Osteoblast (primary cell): ENCODE measurements around the gene OIT3. TPM values are rescaled to one million over a fixed set of nuclear protein-coding genes. Genes with fewer than 3 reads are reported as not detected.

Source experiments
- DNase-seq: peaks from one replicate; pipeline ENCODE4 v3.0.0; 2011; ENCODE audit warnings: low spot score, mixed read lengths; ENCODE audit not compliant: insufficient read length; ENCODE audit errors: missing footprints
- H2AFZ ChIP-seq: 2 replicates; pipeline ENCODE4 v1.6.0; 2011; ENCODE audit warnings: mild to moderate bottlenecking, low read length
- H3K27ac ChIP-seq: 2 replicates; pipeline ENCODE4 v1.5.1; 2011; ENCODE audit warnings: mild to moderate bottlenecking, low read depth, low read length, moderate library complexity
- H3K27me3 ChIP-seq: 2 replicates; pipeline ENCODE4 v1.6.0; 2012; ENCODE audit warnings: mild to moderate bottlenecking, control low read depth, inconsistent platforms, low read length, moderate library complexity; ENCODE audit not compliant: insufficient read depth
- H3K36me3 ChIP-seq: 2 replicates; pipeline ENCODE4 v1.5.1; 2011; ENCODE audit warnings: mild to moderate bottlenecking, low read length, control low read depth, moderate library complexity; ENCODE audit not compliant: insufficient read depth
- H3K4me1 ChIP-seq: 2 replicates; pipeline ENCODE4 v1.5.1; 2011; ENCODE audit warnings: mild to moderate bottlenecking, low read length, control low read depth, moderate library complexity; ENCODE audit not compliant: insufficient read depth
- H3K4me2 ChIP-seq: 2 replicates; pipeline ENCODE4 v1.6.0; 2011; ENCODE audit warnings: mild to moderate bottlenecking, low read length; ENCODE audit not compliant: insufficient read depth
- H3K4me3 ChIP-seq: fragments of 200-600 bp; sonication (generic); 3 replicates; pipeline ENCODE4 v1.5.1; 2012; ENCODE audit warnings: mild to moderate bottlenecking, low read length, inconsistent platforms; ENCODE audit not compliant: insufficient read depth
- H3K79me2 ChIP-seq: 2 replicates; pipeline ENCODE4 v1.6.0; 2012; ENCODE audit warnings: mild to moderate bottlenecking, low read length, control low read depth, inconsistent platforms; ENCODE audit not compliant: insufficient read depth
- H3K9me3 ChIP-seq: 2 replicates; pipeline ENCODE4 v1.5.1; 2011; ENCODE audit warnings: low read depth, low read length, control low read depth
- H4K20me1 ChIP-seq: 2 replicates; pipeline ENCODE4 v1.6.0; 2012; ENCODE audit warnings: mild to moderate bottlenecking, low read length, control low read depth; ENCODE audit not compliant: insufficient read depth
- total RNA-seq: library from RNA; depleted of rRNA; stranded (reverse); fragments of >200 nt; gene quantifications from 2 replicates; pipeline ENCODE4 v1.2.3, GENCODE V29; 2012
- TF ChIP-seq, protein P1 (sequence below): IDR thresholded peaks from 2 replicates; pipeline ENCODE4 v1.5.1; 2011; ENCODE audit warnings: mild to moderate bottlenecking, low read depth, low read length, moderate library complexity; ENCODE audit errors: extremely low read depth

OIT3 gene
- under 0.01 TPM in 2 replicates for total RNA-seq

DNA sequence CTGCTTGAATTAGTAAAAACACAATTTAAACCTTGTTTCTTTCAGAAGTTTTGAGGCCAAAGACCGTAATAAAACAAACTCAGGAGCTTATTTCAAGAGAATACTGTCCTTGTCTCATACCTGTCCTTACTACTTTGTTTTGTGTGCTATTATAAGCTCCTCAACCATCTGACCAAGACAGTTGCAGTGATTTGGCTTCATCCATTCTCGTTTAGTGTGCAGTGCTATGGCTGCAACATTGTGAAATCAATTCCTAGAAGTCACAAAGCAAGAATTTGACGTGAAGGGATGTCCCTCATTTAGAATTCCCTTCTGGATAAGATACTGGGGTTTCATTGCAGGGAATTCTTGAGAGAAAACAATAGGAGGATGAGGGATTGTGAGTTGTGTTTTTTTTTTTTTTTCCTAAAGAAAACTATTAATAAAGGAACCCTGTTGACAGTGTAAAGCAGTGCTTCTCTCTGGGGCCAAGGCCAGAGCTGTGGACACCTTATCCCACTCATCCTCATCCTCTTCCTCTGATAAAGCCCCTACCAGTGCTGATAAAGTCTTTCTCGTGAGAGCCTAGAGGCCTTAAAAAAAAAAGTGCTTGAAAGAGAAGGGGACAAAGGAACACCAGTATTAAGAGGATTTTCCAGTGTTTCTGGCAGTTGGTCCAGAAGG, at the start of gene OIT3:
Gene OIT3, plus strand, starts transcription at position 604 of the 663 bp plus-strand sequence. CDS start 60 bp downstream, outside the sequence.
- H3K4me3 ChIP-seq: no peak within 1 kb of the TSS
- no peak within 1 kb of the TSS for H3K4me2 ChIP-seq
- H3K36me3 ChIP-seq: peaks cover 3% of the 10 kb centered on the region
- no peaks in the 10 kb centered on the region for H3K79me2 ChIP-seq
- DNase-seq: peak; percentile 61
- no peaks in the 10 kb centered on the region for H3K9me3 ChIP-seq
- no peak within 1 kb of the TSS for H2AFZ ChIP-seq
- no peaks in the 10 kb centered on the region for H3K27me3 ChIP-seq
- H4K20me1 ChIP-seq: no peaks in the 10 kb centered on the region
- H3K27ac ChIP-seq: no peak within 1 kb of the TSS
- TF ChIP-seq, protein P1, sequence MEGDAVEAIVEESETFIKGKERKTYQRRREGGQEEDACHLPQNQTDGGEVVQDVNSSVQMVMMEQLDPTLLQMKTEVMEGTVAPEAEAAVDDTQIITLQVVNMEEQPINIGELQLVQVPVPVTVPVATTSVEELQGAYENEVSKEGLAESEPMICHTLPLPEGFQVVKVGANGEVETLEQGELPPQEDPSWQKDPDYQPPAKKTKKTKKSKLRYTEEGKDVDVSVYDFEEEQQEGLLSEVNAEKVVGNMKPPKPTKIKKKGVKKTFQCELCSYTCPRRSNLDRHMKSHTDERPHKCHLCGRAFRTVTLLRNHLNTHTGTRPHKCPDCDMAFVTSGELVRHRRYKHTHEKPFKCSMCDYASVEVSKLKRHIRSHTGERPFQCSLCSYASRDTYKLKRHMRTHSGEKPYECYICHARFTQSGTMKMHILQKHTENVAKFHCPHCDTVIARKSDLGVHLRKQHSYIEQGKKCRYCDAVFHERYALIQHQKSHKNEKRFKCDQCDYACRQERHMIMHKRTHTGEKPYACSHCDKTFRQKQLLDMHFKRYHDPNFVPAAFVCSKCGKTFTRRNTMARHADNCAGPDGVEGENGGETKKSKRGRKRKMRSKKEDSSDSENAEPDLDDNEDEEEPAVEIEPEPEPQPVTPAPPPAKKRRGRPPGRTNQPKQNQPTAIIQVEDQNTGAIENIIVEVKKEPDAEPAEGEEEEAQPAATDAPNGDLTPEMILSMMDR: no peak
- no peaks in the 10 kb centered on the region for H3K4me1 ChIP-seq

DNA sequence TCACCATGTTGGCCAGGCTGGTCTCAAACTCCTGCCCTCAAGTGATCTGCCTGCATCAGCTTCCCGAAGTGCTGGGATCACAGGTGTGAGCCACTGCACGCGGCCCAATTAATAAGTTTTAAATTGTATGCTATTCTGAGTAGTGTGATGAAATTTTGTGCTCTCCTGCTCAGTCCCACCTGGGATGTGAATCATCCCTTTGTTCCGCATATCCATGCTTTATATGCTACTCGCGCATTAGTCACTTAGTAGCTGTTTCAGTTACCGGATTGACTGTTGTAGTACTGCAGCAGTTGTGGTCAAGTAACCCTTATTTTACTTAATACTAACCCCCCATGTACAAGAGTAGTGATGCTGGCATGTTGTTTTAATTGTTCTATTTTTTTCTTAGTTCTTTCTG, 47.3 kb upstream of the OIT3 start:
- DNase-seq: peak; percentile 58
- H4K20me1 ChIP-seq: peaks cover 4% of the 10 kb centered on the region
- no peaks in the 10 kb centered on the region for H3K9me3 ChIP-seq
- no peaks in the 10 kb centered on the region for H3K36me3 ChIP-seq
- H3K4me2 ChIP-seq: peak overlapping the region; percentile 12
- no peaks in the 10 kb centered on the region for H3K27me3 ChIP-seq
- H3K4me3 ChIP-seq: no peak overlapping the region
- H3K79me2 ChIP-seq: no peaks in the 10 kb centered on the region
- H3K27ac ChIP-seq: no peak overlapping the region
- TF ChIP-seq, protein P1: no peak
- no peak overlapping the region for H2AFZ ChIP-seq
- H3K4me1 ChIP-seq: peaks cover 6% of the 10 kb centered on the region

GRCh38 chr10:72847681-72848080, 45.9 kb upstream of the OIT3 start:
- H3K9me3 ChIP-seq: no peaks in the 10 kb centered on the region
- no peaks in the 10 kb centered on the region for H3K27me3 ChIP-seq
- H4K20me1 ChIP-seq: peaks cover 5% of the 10 kb centered on the region
- no peak overlapping the region for H3K27ac ChIP-seq
- TF ChIP-seq, protein P1: no peak
- H3K4me3 ChIP-seq: no peak overlapping the region
- H3K4me2 ChIP-seq: no peak overlapping the region
- no peaks in the 10 kb centered on the region for H3K79me2 ChIP-seq
- DNase-seq: peak; percentile 60
- no peak overlapping the region for H2AFZ ChIP-seq
- peaks cover 6% of the 10 kb centered on the region for H3K4me1 ChIP-seq
- no peaks in the 10 kb centered on the region for H3K36me3 ChIP-seq

DNA sequence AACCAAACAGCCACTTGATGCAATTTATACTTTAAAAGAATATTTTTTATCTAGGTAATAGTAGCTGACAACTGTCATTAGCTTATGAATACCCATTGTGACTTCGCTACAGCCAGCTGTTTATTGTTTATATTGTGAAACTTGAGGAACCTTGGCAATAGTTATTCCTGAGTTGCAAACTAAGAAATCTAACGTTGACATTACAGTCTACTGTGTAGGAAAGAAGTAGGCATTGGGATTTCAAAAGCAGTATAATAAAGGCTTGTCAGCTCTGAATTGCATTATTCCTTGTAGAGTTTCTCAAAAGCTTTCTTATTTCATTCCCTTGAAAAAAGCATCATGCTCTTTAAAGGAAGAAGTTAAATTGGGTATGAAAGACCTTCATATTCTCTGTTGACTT, 42.7 kb upstream of the OIT3 start:
- Histone ChIP-seq H3K4me2 (no peak overlapping the region), H4K20me1 (peaks cover 5% of the 10 kb centered on the region), H3K27me3 (no peaks in the 10 kb centered on the region), H2AFZ (no peak overlapping the region), H3K9me3 (no peaks in the 10 kb centered on the region), H3K27ac (no peak overlapping the region), H3K4me1 (peaks cover 6% of the 10 kb centered on the region), H3K79me2 (no peaks in the 10 kb centered on the region), H3K4me3 (no peak overlapping the region), H3K36me3 (no peaks in the 10 kb centered on the region)
- no peak for DNase-seq
- TF ChIP-seq, protein P1: no peak
